ENCODE results near the gene RNASEH2B. TPM values are rescaled to one million over a fixed set of nuclear protein-coding genes. Genes with fewer than 3 reads are reported as not detected.

RNASEH2B gene
- total and polyA plus RNA-seq, 2 of the 13 experiments (the other 11 are each of a cell fraction or from before 2014, with no cell fraction given) = 17.2 to 55.4 TPM

DNA sequence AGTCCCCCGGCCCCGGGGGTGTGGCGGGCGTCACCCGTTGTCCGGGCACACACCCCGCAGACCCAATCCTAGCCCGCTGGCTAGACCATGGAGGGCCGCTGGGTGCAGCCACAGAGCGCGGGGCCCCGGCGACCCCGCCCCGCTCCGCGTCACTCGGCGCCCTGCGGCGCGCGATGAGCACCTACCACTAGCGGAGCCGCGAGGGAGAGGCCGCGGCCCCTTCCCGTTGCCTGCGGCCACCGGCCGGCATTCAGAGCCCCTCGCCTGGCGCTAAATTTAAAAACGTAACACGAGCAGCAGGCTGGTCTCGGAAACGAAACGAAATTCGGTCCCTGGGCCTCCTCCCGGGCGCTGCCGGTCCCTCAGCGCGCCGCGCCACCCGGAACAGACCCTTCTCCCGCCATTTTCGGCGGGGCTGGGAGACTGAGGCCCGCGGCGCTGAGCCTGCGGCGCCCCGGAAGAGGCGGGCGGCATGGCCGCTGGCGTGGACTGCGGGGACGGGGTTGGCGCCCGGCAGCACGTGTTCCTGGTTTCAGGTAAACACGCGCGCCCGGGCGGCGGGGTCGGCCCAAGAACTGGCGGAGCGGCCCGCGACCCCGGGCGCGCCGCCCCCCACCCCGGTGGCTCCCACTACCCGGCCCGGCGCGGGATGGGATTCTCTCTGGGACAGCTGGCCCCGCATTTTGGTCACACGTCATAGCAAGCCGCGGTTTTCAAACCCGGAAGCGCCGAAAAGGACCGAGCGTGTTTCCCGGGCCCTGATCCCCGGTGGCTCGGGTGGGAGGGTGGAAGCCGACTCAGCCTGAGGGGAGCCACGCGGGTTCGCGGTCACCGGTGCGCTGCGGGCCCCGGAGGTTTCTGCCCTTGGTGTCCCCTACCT lies at the start of gene RNASEH2B (continued):
- TF ChIP-seq ZNF770 (CRISPR knock-in tag; IDR thresholded peaks at IDR 0.05) = peak; percentile 71
- TF ChIP-seq, protein P1, sequence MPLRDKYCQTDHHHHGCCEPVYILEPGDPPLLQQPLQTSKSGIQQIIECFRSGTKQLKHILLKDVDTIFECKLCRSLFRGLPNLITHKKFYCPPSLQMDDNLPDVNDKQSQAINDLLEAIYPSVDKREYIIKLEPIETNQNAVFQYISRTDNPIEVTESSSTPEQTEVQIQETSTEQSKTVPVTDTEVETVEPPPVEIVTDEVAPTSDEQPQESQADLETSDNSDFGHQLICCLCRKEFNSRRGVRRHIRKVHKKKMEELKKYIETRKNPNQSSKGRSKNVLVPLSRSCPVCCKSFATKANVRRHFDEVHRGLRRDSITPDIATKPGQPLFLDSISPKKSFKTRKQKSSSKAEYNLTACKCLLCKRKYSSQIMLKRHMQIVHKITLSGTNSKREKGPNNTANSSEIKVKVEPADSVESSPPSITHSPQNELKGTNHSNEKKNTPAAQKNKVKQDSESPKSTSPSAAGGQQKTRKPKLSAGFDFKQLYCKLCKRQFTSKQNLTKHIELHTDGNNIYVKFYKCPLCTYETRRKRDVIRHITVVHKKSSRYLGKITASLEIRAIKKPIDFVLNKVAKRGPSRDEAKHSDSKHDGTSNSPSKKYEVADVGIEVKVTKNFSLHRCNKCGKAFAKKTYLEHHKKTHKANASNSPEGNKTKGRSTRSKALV (CRISPR knock-in tag; IDR thresholded peaks at IDR 0.05) = peak; percentile 78
- TF ChIP-seq ISL2 (CRISPR knock-in tag; IDR thresholded peaks at IDR 0.05) = no peak; the same call in 1 of the 2 replicates
- TF ChIP-seq ZNF143 (CRISPR knock-in tag; IDR thresholded peaks at IDR 0.05) = 0 out of 2 replicates have a peak, but pooled peaks have one; percentile 50
- TF ChIP-seq RCOR2 (CRISPR knock-in tag; IDR thresholded peaks at IDR 0.05) = no peak
- peak; percentile 63 for TF ChIP-seq POGZ (CRISPR knock-in tag; IDR thresholded peaks at IDR 0.05)
- TF ChIP-seq GABPA (IDR thresholded peaks at IDR 0.05; ENCODE audit: low read depth, low read length) = peak; percentile 55
- peak; percentile 45; the same call in 1 of the 2 replicates for TF ChIP-seq GABPA (CRISPR knock-in tag; IDR thresholded peaks at IDR 0.05; ENCODE audit: low read depth)
- peak; percentile 85; the same call in 1 of the 2 replicates for TF ChIP-seq ZNF790 (CRISPR knock-in tag; IDR thresholded peaks at IDR 0.05; ENCODE audit: borderline replicate concordance)
- TF ChIP-seq KLF9 (CRISPR knock-in tag; IDR thresholded peaks at IDR 0.05; ENCODE audit: low read depth) = 0 out of 2 replicates have a peak, but pooled peaks have one; percentile 23
- TF ChIP-seq, protein P2, sequence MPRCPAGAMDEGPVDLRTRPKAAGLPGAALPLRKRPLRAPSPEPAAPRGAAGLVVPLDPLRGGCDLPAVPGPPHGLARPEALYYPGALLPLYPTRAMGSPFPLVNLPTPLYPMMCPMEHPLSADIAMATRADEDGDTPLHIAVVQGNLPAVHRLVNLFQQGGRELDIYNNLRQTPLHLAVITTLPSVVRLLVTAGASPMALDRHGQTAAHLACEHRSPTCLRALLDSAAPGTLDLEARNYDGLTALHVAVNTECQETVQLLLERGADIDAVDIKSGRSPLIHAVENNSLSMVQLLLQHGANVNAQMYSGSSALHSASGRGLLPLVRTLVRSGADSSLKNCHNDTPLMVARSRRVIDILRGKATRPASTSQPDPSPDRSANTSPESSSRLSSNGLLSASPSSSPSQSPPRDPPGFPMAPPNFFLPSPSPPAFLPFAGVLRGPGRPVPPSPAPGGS (CRISPR knock-in tag; IDR thresholded peaks at IDR 0.05) = peak; percentile 89
- no peak for TF ChIP-seq MIER2 (CRISPR knock-in tag; IDR thresholded peaks at IDR 0.05)
- TF ChIP-seq SETDB1 (CRISPR knock-in tag; IDR thresholded peaks at IDR 0.05; ENCODE audit: borderline replicate concordance) = no peak
- no peak for TF ChIP-seq ZNF614 (CRISPR knock-in tag; IDR thresholded peaks at IDR 0.05; ENCODE audit: borderline replicate concordance)
- TF ChIP-seq, protein P3, sequence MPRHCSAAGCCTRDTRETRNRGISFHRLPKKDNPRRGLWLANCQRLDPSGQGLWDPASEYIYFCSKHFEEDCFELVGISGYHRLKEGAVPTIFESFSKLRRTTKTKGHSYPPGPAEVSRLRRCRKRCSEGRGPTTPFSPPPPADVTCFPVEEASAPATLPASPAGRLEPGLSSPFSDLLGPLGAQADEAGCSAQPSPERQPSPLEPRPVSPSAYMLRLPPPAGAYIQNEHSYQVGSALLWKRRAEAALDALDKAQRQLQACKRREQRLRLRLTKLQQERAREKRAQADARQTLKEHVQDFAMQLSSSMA (CRISPR knock-in tag; IDR thresholded peaks at IDR 0.05) = peak; percentile 93
- TF ChIP-seq, protein P4, sequence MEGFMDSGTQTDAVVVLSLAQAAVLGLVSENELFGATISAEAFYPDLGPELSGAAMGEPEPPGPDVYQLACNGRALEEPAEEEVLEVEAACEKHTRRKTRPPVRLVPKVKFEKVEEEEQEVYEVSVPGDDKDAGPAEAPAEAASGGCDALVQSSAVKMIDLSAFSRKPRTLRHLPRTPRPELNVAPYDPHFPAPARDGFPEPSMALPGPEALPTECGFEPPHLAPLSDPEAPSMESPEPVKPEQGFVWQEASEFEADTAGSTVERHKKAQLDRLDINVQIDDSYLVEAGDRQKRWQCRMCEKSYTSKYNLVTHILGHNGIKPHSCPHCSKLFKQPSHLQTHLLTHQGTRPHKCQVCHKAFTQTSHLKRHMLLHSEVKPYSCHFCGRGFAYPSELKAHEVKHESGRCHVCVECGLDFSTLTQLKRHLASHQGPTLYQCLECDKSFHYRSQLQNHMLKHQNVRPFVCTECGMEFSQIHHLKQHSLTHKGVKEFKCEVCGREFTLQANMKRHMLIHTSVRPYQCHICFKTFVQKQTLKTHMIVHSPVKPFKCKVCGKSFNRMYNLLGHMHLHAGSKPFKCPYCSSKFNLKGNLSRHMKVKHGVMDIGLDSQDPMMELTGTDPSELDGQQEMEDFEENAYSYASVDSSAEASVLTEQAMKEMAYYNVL (CRISPR knock-in tag; IDR thresholded peaks at IDR 0.05; ENCODE audit: borderline replicate concordance) = peak; percentile 79
- no peak for TF ChIP-seq ZNF296 (CRISPR knock-in tag; conservative IDR thresholded peaks at IDR 0.05)
- peak; percentile 60; the same call in 1 of the 2 replicates for TF ChIP-seq ZNF746 (CRISPR knock-in tag; IDR thresholded peaks at IDR 0.05)
- no peak for TF ChIP-seq ZNF451 (CRISPR knock-in tag; IDR thresholded peaks at IDR 0.05)
- TF ChIP-seq, protein P5, sequence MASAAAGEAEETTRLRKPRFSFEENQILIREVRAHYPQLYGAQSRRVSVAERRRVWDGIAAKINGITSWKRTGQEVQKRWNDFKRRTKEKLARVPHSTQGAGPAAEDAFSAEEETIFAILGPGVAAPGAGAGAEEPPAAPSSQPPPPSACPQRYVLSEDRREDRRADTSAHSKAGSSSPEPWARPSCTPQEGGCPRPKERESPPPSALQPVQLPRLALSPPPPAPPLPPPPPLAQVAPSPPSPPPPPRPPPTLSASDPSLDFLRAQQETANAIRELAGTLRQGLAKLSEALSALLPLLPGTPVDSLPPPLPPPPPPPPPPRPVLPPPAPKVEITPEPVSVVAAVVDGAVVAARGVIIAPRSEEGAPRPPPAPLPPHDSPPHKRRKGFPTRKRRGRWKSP (CRISPR knock-in tag; IDR thresholded peaks at IDR 0.05) = no peak; the same call in 1 of the 2 replicates
